Lower leg skin (tissue), 4 donors: Measurements from ENCODE around the gene SGSH. TPM values are rescaled to one million over a fixed set of nuclear protein-coding genes. Genes with fewer than 3 reads are reported as not detected.
"Not testable (repeated sequence)": the region's sequence is repeated elsewhere in the genome, so short reads cannot be mapped to it uniquely, and the experiment has no call there.

Experiments
- DNase-seq, 2 donors: peaks; one replicate each; pipeline ENCODE4 v3.0.0-alpha.2; 2019; ENCODE audit warnings: low spot score in 2 of 2
- H3K4me3 ChIP-seq: fragments of 200-600 bp; sonication (generic); 2 replicates; pipeline ENCODE4 v1.5.1; 2017; ENCODE audit warnings: mild to moderate bottlenecking, low read depth; ENCODE audit not compliant: poor library complexity, severe bottlenecking
- POLR2A ChIP-seq, 2 donors: fragments of 450-650 bp; IDR thresholded peaks; one replicate each; pipeline ENCODE4 v1.6.1; 2016 to 2017; ENCODE audit warnings: antibody characterized with exemption in 2 of 2, mild to moderate bottlenecking in 1 of 2, moderate library complexity in 1 of 2
- WGBS, 2 donors: methylation state at CpG; one replicate each; pipeline ENCODE4 v1.1.5; 2018; 5-methylcytosine and 5-hydroxymethylcytosine counted together
- intact Hi-C: fragments of 100-400 bp; cut with DNase I; formaldehyde crosslinking; loops from one replicate; pipeline ENCODE4 v1.15.0; 2023; ENCODE audit warnings: low total_unique reads
- total RNA-seq, 4 donors: library from RNA; depleted of rRNA; stranded (reverse); fragments of >200 nt; gene quantifications; one replicate each; pipeline ENCODE4 v1.1.0, GENCODE V29; 2016
- TF ChIP-seq, protein P1 (sequence below), 3 donors: fragments of 450-650 bp; IDR thresholded peaks; one replicate each; pipeline ENCODE4 v1.5.1; 2016; ENCODE audit warnings: antibody characterized with exemption in 3 of 3, mild to moderate bottlenecking in 3 of 3, moderate library complexity in 2 of 3

The SGSH gene
- total RNA-seq, 4 donors from 2014 or later: 19.4 to 47.3 (median 37.0) TPM

GRCh38 chr17:80245566-80246265 is 25.6 kb upstream of the SGSH start:
- TF ChIP-seq POLR2A (IDR thresholded peaks at IDR 0.05): no peak
- TF ChIP-seq, protein P1, sequence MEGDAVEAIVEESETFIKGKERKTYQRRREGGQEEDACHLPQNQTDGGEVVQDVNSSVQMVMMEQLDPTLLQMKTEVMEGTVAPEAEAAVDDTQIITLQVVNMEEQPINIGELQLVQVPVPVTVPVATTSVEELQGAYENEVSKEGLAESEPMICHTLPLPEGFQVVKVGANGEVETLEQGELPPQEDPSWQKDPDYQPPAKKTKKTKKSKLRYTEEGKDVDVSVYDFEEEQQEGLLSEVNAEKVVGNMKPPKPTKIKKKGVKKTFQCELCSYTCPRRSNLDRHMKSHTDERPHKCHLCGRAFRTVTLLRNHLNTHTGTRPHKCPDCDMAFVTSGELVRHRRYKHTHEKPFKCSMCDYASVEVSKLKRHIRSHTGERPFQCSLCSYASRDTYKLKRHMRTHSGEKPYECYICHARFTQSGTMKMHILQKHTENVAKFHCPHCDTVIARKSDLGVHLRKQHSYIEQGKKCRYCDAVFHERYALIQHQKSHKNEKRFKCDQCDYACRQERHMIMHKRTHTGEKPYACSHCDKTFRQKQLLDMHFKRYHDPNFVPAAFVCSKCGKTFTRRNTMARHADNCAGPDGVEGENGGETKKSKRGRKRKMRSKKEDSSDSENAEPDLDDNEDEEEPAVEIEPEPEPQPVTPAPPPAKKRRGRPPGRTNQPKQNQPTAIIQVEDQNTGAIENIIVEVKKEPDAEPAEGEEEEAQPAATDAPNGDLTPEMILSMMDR (IDR thresholded peaks at IDR 0.05): no peak
- WGBS, 2 donors: 89 to 93% methylated on average over 26 to 27 of the region's 27 CpGs
- no peak for DNase-seq
- no peak overlapping the region for H3K4me3 ChIP-seq
- intact Hi-C loops: loop anchor here (10.0 kb wide), 1 partner anchor 111 kb away; no protein-coding TSS in a partner anchor

- 89 to 90% methylated on average over 22 of the region's 22 CpGs for WGBS, 2 donors
- intact Hi-C loops: loop anchor here (10.0 kb wide), 1 partner anchor 110 kb away; no protein-coding TSS in a partner anchor
- DNase-seq: no peak
- no peak overlapping the region for H3K4me3 ChIP-seq
- no peak for TF ChIP-seq POLR2A (IDR thresholded peaks at IDR 0.05)
- TF ChIP-seq, protein P1 (IDR thresholded peaks at IDR 0.05): no peak
These were observed 24.9 kb upstream of the SGSH start for GRCh38 chr17:80244871-80245509.

- H3K4me3 ChIP-seq, DNase-seq: not testable (repeated sequence)
- 85 to 88% methylated on average over 6 of the region's 6 CpGs for WGBS, 2 donors
- intact Hi-C loops: loop anchor here (10.0 kb wide), 1 partner anchor 110 kb away; no protein-coding TSS in a partner anchor
These were observed 24.3 kb upstream of the SGSH start for GRCh38 chr17:80244448-80244847.

GRCh38 chr17:80243526-80244433 is 23.6 kb upstream of the SGSH start:
- no peak for TF ChIP-seq POLR2A (IDR thresholded peaks at IDR 0.05)
- TF ChIP-seq, protein P1 (IDR thresholded peaks at IDR 0.05): no peak
- 90 to 94% methylated on average over 18 to 25 of the region's 26 CpGs for WGBS, 2 donors
- no peak for DNase-seq
- no peak overlapping the region for H3K4me3 ChIP-seq
- intact Hi-C loops: loop anchor here (10.0 kb wide), 1 partner anchor 109 kb away; no protein-coding TSS in a partner anchor

DNA sequence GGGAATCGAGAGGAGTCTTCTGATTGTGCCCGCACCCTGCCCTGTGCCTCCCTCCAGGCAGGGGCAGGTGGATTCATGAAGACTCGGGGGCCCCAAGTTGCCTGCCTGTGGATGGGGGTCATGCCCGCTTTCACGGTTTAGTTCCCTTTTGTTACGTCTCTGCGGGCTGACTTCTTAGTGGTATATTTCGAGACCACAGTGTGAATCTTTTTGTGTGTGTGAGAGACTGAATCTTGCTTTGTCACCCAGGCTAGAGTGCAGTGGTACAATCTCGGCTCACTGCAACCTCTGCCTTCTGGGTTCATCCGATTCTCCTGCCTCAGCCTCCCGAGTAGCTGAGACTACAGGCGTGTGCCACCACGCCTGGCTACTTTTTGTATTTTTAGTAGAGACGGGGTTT is 22.4 kb upstream of the SGSH start:
- TF ChIP-seq, protein P1 (IDR thresholded peaks at IDR 0.05): no peak
- TF ChIP-seq POLR2A (IDR thresholded peaks at IDR 0.05): no peak
- no peak for DNase-seq
- 84 to 89% methylated on average over 14 of the region's 14 CpGs for WGBS, 2 donors
- H3K4me3 ChIP-seq: no peak overlapping the region
- intact Hi-C loops: loop anchor here (10.0 kb wide), 1 partner anchor 108 kb away; no protein-coding TSS in a partner anchor
